GM23338 (cell line): ENCODE measurements around the gene SPSB4. TPM values are rescaled to one million over a fixed set of nuclear protein-coding genes. Genes with fewer than 3 reads are reported as not detected.

ENCODE experiments used
- ATAC-seq: fragments of 200-7000 bp; cut with Tn5 transposase; 3 replicates; pipeline ENCODE4 v1.9.1; 2020
- DNase-seq: peaks from one replicate; pipeline ENCODE4 v3.0.0-alpha.2; 2015; ENCODE audit warnings: low spot score
- H2AFZ ChIP-seq: fragments of 200-600 bp; sonication (generic); 2 replicates; pipeline ENCODE4 v1.8.0; 2016; ENCODE audit warnings: antibody characterized with exemption, mild to moderate bottlenecking, moderate library complexity
- H3F3A ChIP-seq: fragments of 200-600 bp; sonication (generic); replicated peaks from 2 replicates; pipeline ENCODE4 v1.8.0; 2017; ENCODE audit warnings: antibody characterized with exemption, mixed run types, low read depth
- H3K27ac ChIP-seq: fragments of 200-600 bp; sonication (generic); 2 replicates; pipeline ENCODE4 v1.6.1; 2016; ENCODE audit warnings: low read depth
- H3K27me3 ChIP-seq: fragments of 200-600 bp; sonication (generic); 2 replicates; pipeline ENCODE4 v1.8.0; 2016; ENCODE audit warnings: mild to moderate bottlenecking, mixed run types, moderate library complexity; ENCODE audit not compliant: insufficient read depth
- H3K36me3 ChIP-seq: fragments of 200-600 bp; sonication (generic); 2 replicates; pipeline ENCODE4 v1.8.0; 2016; ENCODE audit warnings: mild to moderate bottlenecking; ENCODE audit not compliant: insufficient read depth
- H3K4me1 ChIP-seq: fragments of 200-600 bp; sonication (generic); 2 replicates; pipeline ENCODE4 v1.8.0; 2016; ENCODE audit warnings: mild to moderate bottlenecking, moderate library complexity; ENCODE audit not compliant: insufficient read depth
- H3K4me2 ChIP-seq: fragments of 200-600 bp; sonication (generic); 2 replicates; pipeline ENCODE4 v1.7.1; 2017; ENCODE audit warnings: mixed run types
- H3K4me3 ChIP-seq: fragments of 200-600 bp; sonication (generic); 2 replicates; pipeline ENCODE4 v1.6.1; 2016; ENCODE audit warnings: mixed run types
- H3K79me2 ChIP-seq: fragments of 200-600 bp; sonication (generic); replicated peaks from 2 replicates; pipeline ENCODE4 v1.8.0; 2017; ENCODE audit warnings: mild to moderate bottlenecking; ENCODE audit not compliant: insufficient read depth
- H3K9me2 ChIP-seq: fragments of 200-600 bp; sonication (generic); 2 replicates; pipeline ENCODE4 v1.8.0; 2017; ENCODE audit not compliant: insufficient read depth
- H4K20me1 ChIP-seq: fragments of 200-600 bp; sonication (generic); replicated peaks from 2 replicates; pipeline ENCODE4 v1.8.0; 2017; ENCODE audit warnings: mild to moderate bottlenecking; ENCODE audit not compliant: insufficient read depth
- H3K27ac Mint-ChIP-seq: 2 replicates; pipeline ENCODE4 v1.8.0; 2020; ENCODE audit warnings: inconsistent platforms, mild to moderate bottlenecking, moderate library complexity, mixed read lengths
- H3K27me3 Mint-ChIP-seq: 3 replicates; pipeline ENCODE4 v1.8.0; 2022; ENCODE audit warnings: low read depth, mild to moderate bottlenecking, moderate library complexity, mixed read lengths, inconsistent platforms; ENCODE audit not compliant: insufficient read depth, poor library complexity
- H3K36me3 Mint-ChIP-seq: 3 replicates; pipeline ENCODE4 v1.8.0; 2021; ENCODE audit warnings: low read depth, mild to moderate bottlenecking, inconsistent platforms, moderate library complexity, mixed read lengths
- H3K4me1 Mint-ChIP-seq: 3 replicates; pipeline ENCODE4 v1.8.0; 2020; ENCODE audit warnings: mild to moderate bottlenecking, inconsistent platforms, mixed read lengths
- H3K4me3 Mint-ChIP-seq: 3 replicates; pipeline ENCODE4 v1.8.0; 2021; ENCODE audit warnings: moderate library complexity, mild to moderate bottlenecking, inconsistent platforms, mixed read lengths
- H3K9me3 Mint-ChIP-seq: 3 replicates; pipeline ENCODE4 v1.8.0; 2020; ENCODE audit warnings: moderate library complexity, mild to moderate bottlenecking, inconsistent platforms, mixed read lengths
- CREB1 ChIP-seq: fragments of 250-450 bp; sonication (Bioruptor Pico); IDR thresholded peaks from 2 replicates; pipeline ENCODE4 v1.5.0; 2020; ENCODE audit warnings: low read depth, mild to moderate bottlenecking, moderate library complexity
- EZH2 ChIP-seq: fragments of 200-600 bp; sonication (generic); IDR thresholded peaks from one replicate; pipeline ENCODE4 v1.8.0; 2017; ENCODE audit warnings: antibody characterized with exemption, mild to moderate bottlenecking, low read depth; ENCODE audit not compliant: unreplicated experiment
- EZH2phosphoT487 ChIP-seq: fragments of 200-600 bp; sonication (generic); IDR thresholded peaks from one replicate; pipeline ENCODE4 v1.8.1; 2018; ENCODE audit warnings: antibody characterized with exemption; ENCODE audit not compliant: unreplicated experiment
- JUNB ChIP-seq: IDR thresholded peaks from one replicate; pipeline ENCODE4 v1.6.1; 2016; ENCODE audit warnings: antibody characterized with exemption; ENCODE audit not compliant: unreplicated experiment
- NANOG ChIP-seq: IDR thresholded peaks from 2 replicates; pipeline ENCODE4 v1.6.1; 2016; ENCODE audit warnings: antibody characterized with exemption, borderline replicate concordance
- POLR2AphosphoS5 ChIP-seq: IDR thresholded peaks from 2 replicates; pipeline ENCODE4 v1.6.1; 2016; ENCODE audit warnings: antibody characterized with exemption, low read depth
- STAT1 ChIP-seq: IDR thresholded peaks from one replicate; pipeline ENCODE4 v1.6.1; 2016; ENCODE audit warnings: antibody characterized with exemption; ENCODE audit not compliant: unreplicated experiment
- ZNF114 ChIP-seq: fragments of 250-450 bp; sonication (Bioruptor Pico); IDR thresholded peaks from 2 replicates; pipeline ENCODE4 v1.5.0; 2020; ENCODE audit warnings: mild to moderate bottlenecking, moderate library complexity
- polyA plus RNA-seq: library from polyadenylated mRNA; unstranded; fragments of >200 nt; fragmentation: Nextera tagmentation; extraction: Ambion mirVana; gene quantifications from 2 replicates; pipeline ENCODE4 v1.2.1, GENCODE V29; 2016
- total RNA-seq: library from RNA; depleted of rRNA; stranded (reverse); fragments of >200 nt; shearing (Covaris generic); gene quantifications from 2 replicates; pipeline ENCODE4 v1.2.3, GENCODE V29; 2014
- TF ChIP-seq, protein P1 (sequence below), 2 experiments: fragments of 200-600 bp in 1 of 2; sonication (generic) in 1 of 2; conservative IDR thresholded peaks; 2 replicates each; pipeline versions ENCODE4 v1.5.1 to v1.6.1; 2016 to 2017; ENCODE audit warnings: antibody characterized with exemption in 2 of 2, low read depth in 2 of 2, mild to moderate bottlenecking in 2 of 2, moderate library complexity in 1 of 2
- TF ChIP-seq, protein P2 (sequence below): IDR thresholded peaks from one replicate; pipeline ENCODE4 v1.6.1; 2018; ENCODE audit warnings: antibody characterized with exemption; ENCODE audit not compliant: unreplicated experiment
- TF ChIP-seq, protein P3 (sequence below): IDR thresholded peaks from 2 replicates; pipeline ENCODE4 v1.6.1; 2016; ENCODE audit warnings: antibody characterized with exemption
- TF ChIP-seq, protein P4 (sequence below): fragments of 250-450 bp; sonication (Bioruptor Pico); IDR thresholded peaks from 2 replicates; pipeline ENCODE4 v1.5.0; 2020; ENCODE audit warnings: mild to moderate bottlenecking, moderate library complexity

SPSB4 gene
- total and polyA plus RNA-seq, 2 experiments from 2014 or later, result 6.7 to 25.9 TPM

DNA sequence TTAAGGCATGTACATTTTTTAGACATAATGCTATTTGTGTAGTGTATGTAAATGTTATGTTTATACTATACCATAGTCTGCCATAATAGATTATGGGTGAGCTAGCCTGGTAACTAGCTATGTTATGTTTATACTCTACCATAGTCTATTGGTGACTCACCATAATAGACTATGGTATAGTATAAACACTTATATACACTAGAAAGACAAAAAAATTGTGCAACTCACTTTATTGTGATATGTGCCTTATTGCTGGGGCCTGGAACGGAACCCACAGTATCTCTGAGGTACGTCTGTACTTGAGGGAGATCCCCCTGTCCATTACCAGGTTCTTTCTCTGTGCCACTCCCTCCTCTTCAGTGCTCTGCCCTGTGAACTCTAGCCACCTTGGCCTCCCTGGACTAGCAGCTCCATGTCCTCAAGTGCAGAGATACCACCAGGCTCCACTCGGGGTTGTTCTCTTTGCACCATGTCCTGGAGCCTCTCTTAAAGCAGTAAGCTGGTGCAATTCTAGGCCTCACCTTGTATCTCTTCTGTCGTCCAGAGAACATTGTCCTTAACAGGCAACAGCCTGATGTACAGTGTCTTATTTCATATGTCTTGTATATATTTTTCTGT is 119.6 kb downstream of the SPSB4 start:
- no peaks in the 10 kb centered on the region for H3K36me3 Mint-ChIP-seq
- H3K4me1 Mint-ChIP-seq, result peaks cover 9% of the 10 kb centered on the region
- H3F3A ChIP-seq, result no peaks in the 10 kb centered on the region
- H3K4me3 ChIP-seq, result no peak overlapping the region
- TF ChIP-seq, protein P1, sequence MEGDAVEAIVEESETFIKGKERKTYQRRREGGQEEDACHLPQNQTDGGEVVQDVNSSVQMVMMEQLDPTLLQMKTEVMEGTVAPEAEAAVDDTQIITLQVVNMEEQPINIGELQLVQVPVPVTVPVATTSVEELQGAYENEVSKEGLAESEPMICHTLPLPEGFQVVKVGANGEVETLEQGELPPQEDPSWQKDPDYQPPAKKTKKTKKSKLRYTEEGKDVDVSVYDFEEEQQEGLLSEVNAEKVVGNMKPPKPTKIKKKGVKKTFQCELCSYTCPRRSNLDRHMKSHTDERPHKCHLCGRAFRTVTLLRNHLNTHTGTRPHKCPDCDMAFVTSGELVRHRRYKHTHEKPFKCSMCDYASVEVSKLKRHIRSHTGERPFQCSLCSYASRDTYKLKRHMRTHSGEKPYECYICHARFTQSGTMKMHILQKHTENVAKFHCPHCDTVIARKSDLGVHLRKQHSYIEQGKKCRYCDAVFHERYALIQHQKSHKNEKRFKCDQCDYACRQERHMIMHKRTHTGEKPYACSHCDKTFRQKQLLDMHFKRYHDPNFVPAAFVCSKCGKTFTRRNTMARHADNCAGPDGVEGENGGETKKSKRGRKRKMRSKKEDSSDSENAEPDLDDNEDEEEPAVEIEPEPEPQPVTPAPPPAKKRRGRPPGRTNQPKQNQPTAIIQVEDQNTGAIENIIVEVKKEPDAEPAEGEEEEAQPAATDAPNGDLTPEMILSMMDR (conservative IDR thresholded peaks at IDR 0.05; ENCODE audit: low read depth in 2 of 2), result no peak
- TF ChIP-seq NANOG, result no peak
- TF ChIP-seq EZH2phosphoT487, result no peak
- TF ChIP-seq CREB1, result no peak
- TF ChIP-seq, protein P2, sequence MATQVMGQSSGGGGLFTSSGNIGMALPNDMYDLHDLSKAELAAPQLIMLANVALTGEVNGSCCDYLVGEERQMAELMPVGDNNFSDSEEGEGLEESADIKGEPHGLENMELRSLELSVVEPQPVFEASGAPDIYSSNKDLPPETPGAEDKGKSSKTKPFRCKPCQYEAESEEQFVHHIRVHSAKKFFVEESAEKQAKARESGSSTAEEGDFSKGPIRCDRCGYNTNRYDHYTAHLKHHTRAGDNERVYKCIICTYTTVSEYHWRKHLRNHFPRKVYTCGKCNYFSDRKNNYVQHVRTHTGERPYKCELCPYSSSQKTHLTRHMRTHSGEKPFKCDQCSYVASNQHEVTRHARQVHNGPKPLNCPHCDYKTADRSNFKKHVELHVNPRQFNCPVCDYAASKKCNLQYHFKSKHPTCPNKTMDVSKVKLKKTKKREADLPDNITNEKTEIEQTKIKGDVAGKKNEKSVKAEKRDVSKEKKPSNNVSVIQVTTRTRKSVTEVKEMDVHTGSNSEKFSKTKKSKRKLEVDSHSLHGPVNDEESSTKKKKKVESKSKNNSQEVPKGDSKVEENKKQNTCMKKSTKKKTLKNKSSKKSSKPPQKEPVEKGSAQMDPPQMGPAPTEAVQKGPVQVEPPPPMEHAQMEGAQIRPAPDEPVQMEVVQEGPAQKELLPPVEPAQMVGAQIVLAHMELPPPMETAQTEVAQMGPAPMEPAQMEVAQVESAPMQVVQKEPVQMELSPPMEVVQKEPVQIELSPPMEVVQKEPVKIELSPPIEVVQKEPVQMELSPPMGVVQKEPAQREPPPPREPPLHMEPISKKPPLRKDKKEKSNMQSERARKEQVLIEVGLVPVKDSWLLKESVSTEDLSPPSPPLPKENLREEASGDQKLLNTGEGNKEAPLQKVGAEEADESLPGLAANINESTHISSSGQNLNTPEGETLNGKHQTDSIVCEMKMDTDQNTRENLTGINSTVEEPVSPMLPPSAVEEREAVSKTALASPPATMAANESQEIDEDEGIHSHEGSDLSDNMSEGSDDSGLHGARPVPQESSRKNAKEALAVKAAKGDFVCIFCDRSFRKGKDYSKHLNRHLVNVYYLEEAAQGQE, result no peak
- TF ChIP-seq, protein P3, sequence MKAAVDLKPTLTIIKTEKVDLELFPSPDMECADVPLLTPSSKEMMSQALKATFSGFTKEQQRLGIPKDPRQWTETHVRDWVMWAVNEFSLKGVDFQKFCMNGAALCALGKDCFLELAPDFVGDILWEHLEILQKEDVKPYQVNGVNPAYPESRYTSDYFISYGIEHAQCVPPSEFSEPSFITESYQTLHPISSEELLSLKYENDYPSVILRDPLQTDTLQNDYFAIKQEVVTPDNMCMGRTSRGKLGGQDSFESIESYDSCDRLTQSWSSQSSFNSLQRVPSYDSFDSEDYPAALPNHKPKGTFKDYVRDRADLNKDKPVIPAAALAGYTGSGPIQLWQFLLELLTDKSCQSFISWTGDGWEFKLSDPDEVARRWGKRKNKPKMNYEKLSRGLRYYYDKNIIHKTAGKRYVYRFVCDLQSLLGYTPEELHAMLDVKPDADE, result no peak
- TF ChIP-seq, protein P4, sequence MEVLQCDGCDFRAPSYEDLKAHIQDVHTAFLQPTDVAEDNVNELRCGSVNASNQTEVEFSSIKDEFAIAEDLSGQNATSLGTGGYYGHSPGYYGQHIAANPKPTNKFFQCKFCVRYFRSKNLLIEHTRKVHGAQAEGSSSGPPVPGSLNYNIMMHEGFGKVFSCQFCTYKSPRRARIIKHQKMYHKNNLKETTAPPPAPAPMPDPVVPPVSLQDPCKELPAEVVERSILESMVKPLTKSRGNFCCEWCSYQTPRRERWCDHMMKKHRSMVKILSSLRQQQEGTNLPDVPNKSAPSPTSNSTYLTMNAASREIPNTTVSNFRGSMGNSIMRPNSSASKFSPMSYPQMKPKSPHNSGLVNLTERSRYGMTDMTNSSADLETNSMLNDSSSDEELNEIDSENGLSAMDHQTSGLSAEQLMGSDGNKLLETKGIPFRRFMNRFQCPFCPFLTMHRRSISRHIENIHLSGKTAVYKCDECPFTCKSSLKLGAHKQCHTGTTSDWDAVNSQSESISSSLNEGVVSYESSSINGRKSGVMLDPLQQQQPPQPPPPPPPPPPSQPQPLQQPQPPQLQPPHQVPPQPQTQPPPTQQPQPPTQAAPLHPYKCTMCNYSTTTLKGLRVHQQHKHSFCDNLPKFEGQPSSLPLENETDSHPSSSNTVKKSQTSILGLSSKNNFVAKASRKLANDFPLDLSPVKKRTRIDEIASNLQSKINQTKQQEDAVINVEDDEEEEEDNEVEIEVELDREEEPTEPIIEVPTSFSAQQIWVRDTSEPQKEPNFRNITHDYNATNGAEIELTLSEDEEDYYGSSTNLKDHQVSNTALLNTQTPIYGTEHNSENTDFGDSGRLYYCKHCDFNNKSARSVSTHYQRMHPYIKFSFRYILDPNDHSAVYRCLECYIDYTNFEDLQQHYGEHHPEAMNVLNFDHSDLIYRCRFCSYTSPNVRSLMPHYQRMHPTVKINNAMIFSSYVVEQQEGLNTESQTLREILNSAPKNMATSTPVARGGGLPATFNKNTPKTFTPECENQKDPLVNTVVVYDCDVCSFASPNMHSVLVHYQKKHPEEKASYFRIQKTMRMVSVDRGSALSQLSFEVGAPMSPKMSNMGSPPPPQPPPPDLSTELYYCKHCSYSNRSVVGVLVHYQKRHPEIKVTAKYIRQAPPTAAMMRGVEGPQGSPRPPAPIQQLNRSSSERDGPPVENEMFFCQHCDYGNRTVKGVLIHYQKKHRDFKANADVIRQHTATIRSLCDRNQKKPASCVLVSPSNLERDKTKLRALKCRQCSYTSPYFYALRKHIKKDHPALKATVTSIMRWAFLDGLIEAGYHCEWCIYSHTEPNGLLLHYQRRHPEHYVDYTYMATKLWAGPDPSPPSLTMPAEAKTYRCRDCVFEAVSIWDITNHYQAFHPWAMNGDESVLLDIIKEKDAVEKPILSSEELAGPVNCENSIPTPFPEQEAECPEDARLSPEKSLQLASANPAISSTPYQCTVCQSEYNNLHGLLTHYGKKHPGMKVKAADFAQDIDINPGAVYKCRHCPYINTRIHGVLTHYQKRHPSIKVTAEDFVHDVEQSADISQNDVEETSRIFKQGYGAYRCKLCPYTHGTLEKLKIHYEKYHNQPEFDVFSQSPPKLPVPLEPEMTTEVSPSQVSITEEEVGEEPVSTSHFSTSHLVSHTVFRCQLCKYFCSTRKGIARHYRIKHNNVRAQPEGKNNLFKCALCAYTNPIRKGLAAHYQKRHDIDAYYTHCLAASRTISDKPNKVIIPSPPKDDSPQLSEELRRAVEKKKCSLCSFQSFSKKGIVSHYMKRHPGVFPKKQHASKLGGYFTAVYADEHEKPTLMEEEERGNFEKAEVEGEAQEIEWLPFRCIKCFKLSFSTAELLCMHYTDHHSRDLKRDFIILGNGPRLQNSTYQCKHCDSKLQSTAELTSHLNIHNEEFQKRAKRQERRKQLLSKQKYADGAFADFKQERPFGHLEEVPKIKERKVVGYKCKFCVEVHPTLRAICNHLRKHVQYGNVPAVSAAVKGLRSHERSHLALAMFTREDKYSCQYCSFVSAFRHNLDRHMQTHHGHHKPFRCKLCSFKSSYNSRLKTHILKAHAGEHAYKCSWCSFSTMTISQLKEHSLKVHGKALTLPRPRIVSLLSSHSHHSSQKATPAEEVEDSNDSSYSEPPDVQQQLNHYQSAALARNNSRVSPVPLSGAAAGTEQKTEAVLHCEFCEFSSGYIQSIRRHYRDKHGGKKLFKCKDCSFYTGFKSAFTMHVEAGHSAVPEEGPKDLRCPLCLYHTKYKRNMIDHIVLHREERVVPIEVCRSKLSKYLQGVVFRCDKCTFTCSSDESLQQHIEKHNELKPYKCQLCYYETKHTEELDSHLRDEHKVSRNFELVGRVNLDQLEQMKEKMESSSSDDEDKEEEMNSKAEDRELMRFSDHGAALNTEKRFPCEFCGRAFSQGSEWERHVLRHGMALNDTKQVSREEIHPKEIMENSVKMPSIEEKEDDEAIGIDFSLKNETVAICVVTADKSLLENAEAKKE, result no peak
- TF ChIP-seq POLR2AphosphoS5, result no peak
- no peak for TF ChIP-seq ZNF114 (CRISPR knock-in tag)
- no peak for TF ChIP-seq JUNB
- no peak for TF ChIP-seq STAT1
- no peak for TF ChIP-seq EZH2
- H3K4me2 ChIP-seq, result no peak overlapping the region
- peaks cover 8% of the 10 kb centered on the region for H3K4me1 ChIP-seq
- peaks cover 3% of the 10 kb centered on the region for H3K27me3 Mint-ChIP-seq
- H3K36me3 ChIP-seq, result no peaks in the 10 kb centered on the region
- no peaks in the 10 kb centered on the region for H3K79me2 ChIP-seq
- H3K4me3 Mint-ChIP-seq, result no peak overlapping the region
- no peaks in the 10 kb centered on the region for H3K9me2 ChIP-seq
- DNase-seq (no peak), ATAC-seq (no peak)
- no peaks in the 10 kb centered on the region for H3K27me3 ChIP-seq
- H2AFZ ChIP-seq, result no peak overlapping the region
- no peak overlapping the region for H3K27ac ChIP-seq
- H4K20me1 ChIP-seq, result no peaks in the 10 kb centered on the region
- no peaks in the 10 kb centered on the region; the same call in 2 of the 3 replicates for H3K9me3 Mint-ChIP-seq
- H3K27ac Mint-ChIP-seq, result no peak overlapping the region
